Measurements from ENCODE around the gene MKNK2.

The MKNK2 gene

DNA sequence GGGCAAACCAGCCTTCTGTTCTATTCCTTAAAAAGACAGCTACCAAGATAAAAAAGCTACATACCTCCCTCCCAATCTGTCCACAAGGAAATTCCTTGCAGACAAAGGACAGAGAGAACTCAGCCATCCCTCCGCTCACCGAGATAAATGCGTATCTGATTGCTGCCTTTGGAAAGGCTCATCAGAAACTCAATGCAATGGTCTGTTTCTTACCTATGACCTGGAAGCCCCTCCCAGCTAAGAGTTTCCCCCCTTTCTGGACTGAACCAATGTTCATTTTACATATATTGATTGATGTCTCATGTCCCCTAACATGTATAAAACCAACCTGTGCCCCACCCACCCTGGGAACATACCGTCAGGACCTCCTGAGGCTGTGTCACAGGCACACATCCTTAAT lies 47.2 kb downstream of the MKNK2 start:
- TF ChIP-seq, protein P1, sequence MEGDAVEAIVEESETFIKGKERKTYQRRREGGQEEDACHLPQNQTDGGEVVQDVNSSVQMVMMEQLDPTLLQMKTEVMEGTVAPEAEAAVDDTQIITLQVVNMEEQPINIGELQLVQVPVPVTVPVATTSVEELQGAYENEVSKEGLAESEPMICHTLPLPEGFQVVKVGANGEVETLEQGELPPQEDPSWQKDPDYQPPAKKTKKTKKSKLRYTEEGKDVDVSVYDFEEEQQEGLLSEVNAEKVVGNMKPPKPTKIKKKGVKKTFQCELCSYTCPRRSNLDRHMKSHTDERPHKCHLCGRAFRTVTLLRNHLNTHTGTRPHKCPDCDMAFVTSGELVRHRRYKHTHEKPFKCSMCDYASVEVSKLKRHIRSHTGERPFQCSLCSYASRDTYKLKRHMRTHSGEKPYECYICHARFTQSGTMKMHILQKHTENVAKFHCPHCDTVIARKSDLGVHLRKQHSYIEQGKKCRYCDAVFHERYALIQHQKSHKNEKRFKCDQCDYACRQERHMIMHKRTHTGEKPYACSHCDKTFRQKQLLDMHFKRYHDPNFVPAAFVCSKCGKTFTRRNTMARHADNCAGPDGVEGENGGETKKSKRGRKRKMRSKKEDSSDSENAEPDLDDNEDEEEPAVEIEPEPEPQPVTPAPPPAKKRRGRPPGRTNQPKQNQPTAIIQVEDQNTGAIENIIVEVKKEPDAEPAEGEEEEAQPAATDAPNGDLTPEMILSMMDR (IDR thresholded peaks at IDR 0.05; ENCODE audit: insufficient read depth, missing control alignments), result no peak
- no peak for FAIRE-seq
- no peak for DNase-seq (ENCODE audit: insufficient read length, low spot score)

DNA sequence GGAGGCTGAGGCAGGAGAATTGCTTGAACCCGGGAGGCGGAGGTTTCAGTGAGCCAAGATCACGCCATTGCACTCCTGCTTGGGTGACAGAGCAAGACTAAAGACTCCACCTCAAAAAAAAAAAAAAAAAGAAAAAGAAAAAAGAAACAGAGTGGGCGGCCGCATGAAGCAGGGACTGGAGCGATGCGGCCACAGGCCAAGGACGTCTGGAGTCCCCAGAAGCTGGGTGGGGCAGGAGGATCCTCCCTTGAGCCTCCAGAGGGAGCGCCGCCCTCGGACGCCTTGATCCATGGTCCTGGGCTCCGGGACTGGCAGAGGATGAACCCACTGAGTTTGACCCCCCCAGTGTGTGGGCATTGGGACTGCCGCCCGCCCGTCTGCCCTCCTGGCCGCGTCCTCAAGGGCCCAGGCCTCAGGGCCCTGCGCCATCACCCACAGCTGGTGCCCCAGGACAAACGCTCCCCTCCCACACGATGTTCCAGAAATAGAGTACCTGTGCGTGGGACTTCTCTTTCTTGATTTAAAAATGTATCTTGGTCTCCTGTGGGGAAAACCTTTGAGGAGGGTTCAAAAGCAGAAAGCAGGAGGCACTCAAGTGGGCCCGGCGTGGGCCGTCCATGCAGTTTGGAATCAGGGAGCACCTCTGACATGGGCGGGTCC lies 51.1 kb downstream of the MKNK2 start:
- FAIRE-seq, result no peak
- TF ChIP-seq, protein P1 (IDR thresholded peaks at IDR 0.05; ENCODE audit: insufficient read depth, missing control alignments), result no peak

GRCh38 chr19:1998712-1999708 lies 52.0 kb downstream of the MKNK2 start:
- DNase-seq (ENCODE audit: insufficient read length, low spot score), result no peak
- no peak for FAIRE-seq
- TF ChIP-seq, protein P1 (IDR thresholded peaks at IDR 0.05; ENCODE audit: insufficient read depth, missing control alignments), result no peak

More for the DNA sequence above, 51.1 kb downstream of the MKNK2 start:
- no peak for DNase-seq (ENCODE audit: insufficient read length, low spot score)

GRCh38 chr19:1997353-1998233 lies 53.5 kb downstream of the MKNK2 start:
- TF ChIP-seq, protein P1 (IDR thresholded peaks at IDR 0.05; ENCODE audit: insufficient read depth, missing control alignments), result no peak
- no peak for FAIRE-seq

GRCh38 chr19:1992759-1993260 lies 58.2 kb downstream of the MKNK2 start:
- DNase-seq (ENCODE audit: insufficient read length, low spot score) (no peak), FAIRE-seq (no peak)
- TF ChIP-seq, protein P1 (IDR thresholded peaks at IDR 0.05; ENCODE audit: insufficient read depth, missing control alignments), result no peak

More at GRCh38 chr19:1997353-1998233, 53.5 kb downstream of the MKNK2 start:
- no peak for DNase-seq (ENCODE audit: insufficient read length, low spot score)

GRCh38 chr19:1991018-1991913 lies 59.8 kb downstream of the MKNK2 start:
- TF ChIP-seq, protein P1 (IDR thresholded peaks at IDR 0.05; ENCODE audit: insufficient read depth, missing control alignments), result no peak
- no peak for FAIRE-seq

More at GRCh38 chr19:1991018-1991913, 59.8 kb downstream of the MKNK2 start:
- DNase-seq (ENCODE audit: insufficient read length, low spot score), result no peak
